K562 (cell line): ENCODE data around the gene IFT52. TPM values are rescaled to one million over a fixed set of nuclear protein-coding genes. Genes with fewer than 3 reads are reported as not detected.

ENCODE experiments used
- ETV6 ChIP-seq, 3 experiments: fragments of 150-350 bp in 1 of 3; sonication (generic) in 1 of 3; formaldehyde crosslinking in 1 of 3; IDR thresholded peaks; 2 replicates each; pipeline versions ENCODE4 v1.6.1 to v1.8.0; 2014 to 2022; ENCODE audit warnings: borderline replicate concordance in 2 of 3, low read depth in 2 of 3, antibody characterized with exemption in 1 of 3, low read length in 1 of 3, mild to moderate bottlenecking in 1 of 3, missing genetic modification reagents in 1 of 3
- FOXP1 ChIP-seq: sonication (generic); formaldehyde crosslinking; IDR thresholded peaks from 2 replicates; pipeline ENCODE4 v1.8.0; 2022; ENCODE audit warnings: mild to moderate bottlenecking, missing genetic modification reagents
- HDAC8 ChIP-seq: fragments of 450-650 bp; IDR thresholded peaks from 2 replicates; pipeline ENCODE4 v1.6.1; 2016; ENCODE audit warnings: mild to moderate bottlenecking, missing genetic modification characterization, moderate library complexity, missing compliant biosample characterization
- JUND ChIP-seq, 2 experiments: IDR thresholded peaks; 2 replicates in 1 of 2; 3 replicates in 1 of 2; pipeline ENCODE4 v1.6.1; 2011; ENCODE audit warnings: borderline replicate concordance in 2 of 2, low read depth in 2 of 2, low read length in 2 of 2, improper control_type of control experiment in 1 of 2, missing biosample characterization in 1 of 2, missing genetic modification characterization in 1 of 2, missing genetic modification reagents in 1 of 2
- KLF13 ChIP-seq: fragments of 450-650 bp; IDR thresholded peaks from 2 replicates; pipeline ENCODE4 v1.6.1; 2016; ENCODE audit warnings: missing genetic modification characterization, low read depth, mild to moderate bottlenecking, missing compliant biosample characterization, moderate library complexity, borderline replicate concordance
- MTA1 ChIP-seq: fragments of 450-650 bp; IDR thresholded peaks from 2 replicates; pipeline ENCODE4 v1.6.1; 2017; ENCODE audit warnings: borderline replicate concordance
- NR2F6 ChIP-seq: fragments of 450-650 bp; formaldehyde crosslinking; IDR thresholded peaks from 2 replicates; pipeline ENCODE4 v1.4.0; 2020; ENCODE audit warnings: mild to moderate bottlenecking
- PCBP2 ChIP-seq: fragments of 200-400 bp; formaldehyde crosslinking; IDR thresholded peaks from 2 replicates; pipeline ENCODE4 v1.6.1; 2018; ENCODE audit warnings: low read length, low read depth, mild to moderate bottlenecking, moderate library complexity; ENCODE audit not compliant: poor library complexity, severe bottlenecking
- PHB2 ChIP-seq: fragments of 450-650 bp; IDR thresholded peaks from 2 replicates; pipeline ENCODE4 v1.6.1; 2017; ENCODE audit warnings: low read depth
- POLR3A ChIP-seq: IDR thresholded peaks from 2 replicates; pipeline ENCODE4 v1.6.1; 2011; ENCODE audit warnings: borderline replicate concordance, mild to moderate bottlenecking, moderate library complexity; ENCODE audit not compliant: insufficient read length, insufficient read depth; ENCODE audit errors: extremely low read depth
- RB1 ChIP-seq: fragments of 450-650 bp; IDR thresholded peaks from 2 replicates; pipeline ENCODE4 v1.6.1; 2017; ENCODE audit warnings: low read depth, mild to moderate bottlenecking
- SIN3B ChIP-seq: fragments of 450-650 bp; IDR thresholded peaks from 2 replicates; pipeline ENCODE4 v1.6.1; 2017; ENCODE audit warnings: low read depth, mild to moderate bottlenecking, moderate library complexity
- SIRT6 ChIP-seq: IDR thresholded peaks from one replicate; pipeline ENCODE4 v1.6.1; 2012; ENCODE audit warnings: low read depth, mild to moderate bottlenecking, control low read depth, inconsistent platforms, low read length, moderate library complexity
- ZBTB7A ChIP-seq: IDR thresholded peaks from 2 replicates; pipeline ENCODE4 v1.6.1; 2011; ENCODE audit warnings: low read depth, mild to moderate bottlenecking, low read length, moderate library complexity, borderline replicate concordance; ENCODE audit not compliant: control insufficient read depth
- ZBTB8A ChIP-seq: fragments of 450-650 bp; IDR thresholded peaks from 2 replicates; pipeline ENCODE4 v1.6.1; 2018; ENCODE audit warnings: mild to moderate bottlenecking, moderate library complexity; ENCODE audit not compliant: partially characterized antibody
- ZFP30 ChIP-seq: fragments of 250-450 bp; sonication (Bioruptor Pico); IDR thresholded peaks from 2 replicates; pipeline ENCODE4 v1.8.0; 2022; ENCODE audit warnings: moderate library complexity, mild to moderate bottlenecking, inconsistent platforms, borderline replicate concordance
- ZFPM2 ChIP-seq: fragments of 250-450 bp; sonication (Bioruptor Pico); IDR thresholded peaks from 2 replicates; pipeline ENCODE4 v1.5.1; 2022; ENCODE audit warnings: mild to moderate bottlenecking
- ZNF431 ChIP-seq: sonication (generic); formaldehyde crosslinking; IDR thresholded peaks from 2 replicates; pipeline ENCODE4 v1.8.0; 2022; ENCODE audit warnings: mild to moderate bottlenecking, missing genetic modification reagents
- ZNF586 ChIP-seq: fragments of 450-650 bp; formaldehyde crosslinking; conservative IDR thresholded peaks from 2 replicates; pipeline ENCODE4 v1.4.0; 2020; ENCODE audit warnings: mild to moderate bottlenecking, moderate library complexity
- polyA plus RNA-seq, 8 experiments: library from polyadenylated mRNA; depleted of rRNA in 4 of 8; stranded (reverse) in 5 of 8; unstranded in 3 of 8; fragments of >200 nt; fragmentation: Nextera tagmentation in 2 of 8; fragmentation: Illumina TruSeq in 1 of 8; extraction: Ambion mirVana in 2 of 8; extraction: Trizol in 1 of 8; gene quantifications; 2 replicates each; pipeline versions ENCODE4 v1.2.1 to v1.2.3, GENCODE V29; 2011 to 2014; ENCODE audit warnings: inconsistent platforms in 1 of 8, missing spikeins in 1 of 8
- total RNA-seq, 7 experiments: library from RNA; depleted of rRNA in 6 of 7; stranded (reverse); fragments of >200 nt in 6 of 7; fragmentation: Illumina TruSeq in 2 of 7; extraction: Trizol in 2 of 7; gene quantifications; 2 replicates each; pipeline versions ENCODE4 v1.2.1 to v1.2.3, GENCODE V29; 2011 to 2021; ENCODE audit warnings: low replicate concordance in 1 of 7
- TF ChIP-seq, protein P1 (sequence below): fragments of 250-450 bp; sonication (Bioruptor Pico); IDR thresholded peaks from 2 replicates; pipeline ENCODE4 v1.6.1; 2021; ENCODE audit warnings: mild to moderate bottlenecking
- TF ChIP-seq, protein P2 (sequence below): fragments of 450-650 bp; IDR thresholded peaks from 2 replicates; pipeline ENCODE4 v1.6.1; 2017; ENCODE audit warnings: mild to moderate bottlenecking, moderate library complexity
- TF ChIP-seq, protein P3 (sequence below): fragments of 250-450 bp; sonication (Bioruptor Pico); IDR thresholded peaks from 2 replicates; pipeline ENCODE4 v1.4.0; 2020
- TF ChIP-seq, protein P4 (sequence below): conservative IDR thresholded peaks from 2 replicates; pipeline ENCODE4 v1.6.1; 2011; ENCODE audit warnings: low read depth, mild to moderate bottlenecking, low read length; ENCODE audit not compliant: control insufficient read depth

Gene IFT52
- total and polyA plus RNA-seq, 9 of the 15 experiments (the other 6 are each of a cell fraction or from before 2014, with no cell fraction given) = 11.0 to 31.4 (median 20.4) TPM

DNA sequence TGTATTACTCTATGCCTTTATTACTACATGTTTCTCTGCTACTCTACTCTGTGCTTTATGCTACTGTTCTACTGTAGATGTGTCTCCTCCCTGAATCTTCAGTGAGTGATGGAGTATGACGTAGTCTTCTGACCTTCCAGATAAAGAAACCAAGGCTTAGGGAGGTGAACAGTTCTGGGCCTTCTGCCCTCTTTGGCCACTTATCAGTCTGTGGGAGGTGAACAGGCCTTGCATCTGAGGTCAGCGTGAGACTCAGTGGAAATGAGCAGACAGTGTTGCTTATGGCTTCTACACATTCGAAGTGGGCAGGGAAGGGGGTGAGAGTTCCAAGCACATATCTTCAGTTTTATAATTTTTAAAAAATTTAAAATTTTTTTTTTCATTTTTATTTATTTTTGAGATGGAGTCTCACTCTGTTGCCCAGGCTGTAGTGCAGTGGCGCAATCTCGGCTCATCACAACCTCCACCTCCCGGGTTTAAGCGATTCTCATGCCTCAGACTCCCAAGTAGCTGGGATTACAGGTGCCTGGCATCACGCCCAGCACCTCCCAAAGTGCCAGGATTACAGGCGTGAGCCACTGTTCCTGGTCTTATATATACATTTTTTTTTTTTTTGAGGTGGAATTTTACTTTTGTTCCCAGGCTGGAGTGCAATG lies 100.3 kb downstream of the IFT52 start (continued):
- TF ChIP-seq ETV6 (IDR thresholded peaks at IDR 0.05; ENCODE audit: borderline replicate concordance in 1 of 2, low read depth in 2 of 2, low read length in 1 of 2) (no peak), ETV6 (CRISPR knock-in tag; IDR thresholded peaks at IDR 0.05; ENCODE audit: borderline replicate concordance) (no peak), NR2F6 (no peak), FOXP1 (CRISPR knock-in tag) (no peak), ZNF431 (no peak), POLR3A (no peak), ZBTB8A (no peak), ZNF586 (CRISPR knock-in tag) (no peak), ZFP30 (CRISPR knock-in tag) (no peak), PCBP2 (no peak), ZFPM2 (CRISPR knock-in tag) (no peak), ZBTB7A (no peak), PHB2 (peak; percentile 71; the same call in 1 of the 2 replicates), RB1 (peak; percentile 17; the same call in 1 of the 2 replicates), HDAC8 (tag) (no peak), JUND (IDR thresholded peaks at IDR 0.05; ENCODE audit: borderline replicate concordance, low read depth, low read length) (peak; percentile 92), JUND (tag; IDR thresholded peaks at IDR 0.05; ENCODE audit: borderline replicate concordance, low read depth, low read length) (peak; percentile 94), SIN3B (no peak), SIRT6 (no peak), KLF13 (tag) (no peak), MTA1 (peak; percentile 62; the same call in 1 of the 2 replicates)
- TF ChIP-seq, protein P1, sequence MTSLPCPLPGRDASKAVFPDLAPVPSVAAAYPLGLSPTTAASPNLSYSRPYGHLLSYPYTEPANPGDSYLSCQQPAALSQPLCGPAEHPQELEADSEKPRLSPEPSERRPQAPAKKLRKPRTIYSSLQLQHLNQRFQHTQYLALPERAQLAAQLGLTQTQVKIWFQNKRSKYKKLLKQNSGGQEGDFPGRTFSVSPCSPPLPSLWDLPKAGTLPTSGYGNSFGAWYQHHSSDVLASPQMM (CRISPR knock-in tag) = no peak
- TF ChIP-seq, protein P2, sequence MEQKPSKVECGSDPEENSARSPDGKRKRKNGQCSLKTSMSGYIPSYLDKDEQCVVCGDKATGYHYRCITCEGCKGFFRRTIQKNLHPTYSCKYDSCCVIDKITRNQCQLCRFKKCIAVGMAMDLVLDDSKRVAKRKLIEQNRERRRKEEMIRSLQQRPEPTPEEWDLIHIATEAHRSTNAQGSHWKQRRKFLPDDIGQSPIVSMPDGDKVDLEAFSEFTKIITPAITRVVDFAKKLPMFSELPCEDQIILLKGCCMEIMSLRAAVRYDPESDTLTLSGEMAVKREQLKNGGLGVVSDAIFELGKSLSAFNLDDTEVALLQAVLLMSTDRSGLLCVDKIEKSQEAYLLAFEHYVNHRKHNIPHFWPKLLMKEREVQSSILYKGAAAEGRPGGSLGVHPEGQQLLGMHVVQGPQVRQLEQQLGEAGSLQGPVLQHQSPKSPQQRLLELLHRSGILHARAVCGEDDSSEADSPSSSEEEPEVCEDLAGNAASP = no peak
- TF ChIP-seq, protein P3, sequence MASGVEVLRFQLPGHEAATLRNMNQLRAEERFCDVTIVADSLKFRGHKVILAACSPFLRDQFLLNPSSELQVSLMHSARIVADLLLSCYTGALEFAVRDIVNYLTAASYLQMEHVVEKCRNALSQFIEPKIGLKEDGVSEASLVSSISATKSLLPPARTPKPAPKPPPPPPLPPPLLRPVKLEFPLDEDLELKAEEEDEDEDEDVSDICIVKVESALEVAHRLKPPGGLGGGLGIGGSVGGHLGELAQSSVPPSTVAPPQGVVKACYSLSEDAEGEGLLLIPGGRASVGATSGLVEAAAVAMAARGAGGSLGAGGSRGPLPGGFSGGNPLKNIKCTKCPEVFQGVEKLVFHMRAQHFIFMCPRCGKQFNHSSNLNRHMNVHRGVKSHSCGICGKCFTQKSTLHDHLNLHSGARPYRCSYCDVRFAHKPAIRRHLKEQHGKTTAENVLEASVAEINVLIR (CRISPR knock-in tag) = peak; percentile 77
- TF ChIP-seq, protein P4, sequence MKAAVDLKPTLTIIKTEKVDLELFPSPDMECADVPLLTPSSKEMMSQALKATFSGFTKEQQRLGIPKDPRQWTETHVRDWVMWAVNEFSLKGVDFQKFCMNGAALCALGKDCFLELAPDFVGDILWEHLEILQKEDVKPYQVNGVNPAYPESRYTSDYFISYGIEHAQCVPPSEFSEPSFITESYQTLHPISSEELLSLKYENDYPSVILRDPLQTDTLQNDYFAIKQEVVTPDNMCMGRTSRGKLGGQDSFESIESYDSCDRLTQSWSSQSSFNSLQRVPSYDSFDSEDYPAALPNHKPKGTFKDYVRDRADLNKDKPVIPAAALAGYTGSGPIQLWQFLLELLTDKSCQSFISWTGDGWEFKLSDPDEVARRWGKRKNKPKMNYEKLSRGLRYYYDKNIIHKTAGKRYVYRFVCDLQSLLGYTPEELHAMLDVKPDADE = no peak
